HuH-7.5 (cell line): Measurements from ENCODE around the gene SLC7A14.
"Not testable (repeated sequence)": the region's sequence is repeated elsewhere in the genome, so short reads cannot be mapped to it uniquely, and the experiment has no call there.

Source experiments
- DNase-seq: peaks from one replicate; pipeline ENCODE4 v3.0.0; 2011; ENCODE audit warnings: low spot score

SLC7A14 gene

GRCh38 chr3:170593634-170594033 lies 7.8 kb upstream of the SLC7A14 start:
- no peak for DNase-seq

- no peak for DNase-seq
These were observed 3.2 kb upstream of the SLC7A14 start for GRCh38 chr3:170589113-170589512.

DNA sequence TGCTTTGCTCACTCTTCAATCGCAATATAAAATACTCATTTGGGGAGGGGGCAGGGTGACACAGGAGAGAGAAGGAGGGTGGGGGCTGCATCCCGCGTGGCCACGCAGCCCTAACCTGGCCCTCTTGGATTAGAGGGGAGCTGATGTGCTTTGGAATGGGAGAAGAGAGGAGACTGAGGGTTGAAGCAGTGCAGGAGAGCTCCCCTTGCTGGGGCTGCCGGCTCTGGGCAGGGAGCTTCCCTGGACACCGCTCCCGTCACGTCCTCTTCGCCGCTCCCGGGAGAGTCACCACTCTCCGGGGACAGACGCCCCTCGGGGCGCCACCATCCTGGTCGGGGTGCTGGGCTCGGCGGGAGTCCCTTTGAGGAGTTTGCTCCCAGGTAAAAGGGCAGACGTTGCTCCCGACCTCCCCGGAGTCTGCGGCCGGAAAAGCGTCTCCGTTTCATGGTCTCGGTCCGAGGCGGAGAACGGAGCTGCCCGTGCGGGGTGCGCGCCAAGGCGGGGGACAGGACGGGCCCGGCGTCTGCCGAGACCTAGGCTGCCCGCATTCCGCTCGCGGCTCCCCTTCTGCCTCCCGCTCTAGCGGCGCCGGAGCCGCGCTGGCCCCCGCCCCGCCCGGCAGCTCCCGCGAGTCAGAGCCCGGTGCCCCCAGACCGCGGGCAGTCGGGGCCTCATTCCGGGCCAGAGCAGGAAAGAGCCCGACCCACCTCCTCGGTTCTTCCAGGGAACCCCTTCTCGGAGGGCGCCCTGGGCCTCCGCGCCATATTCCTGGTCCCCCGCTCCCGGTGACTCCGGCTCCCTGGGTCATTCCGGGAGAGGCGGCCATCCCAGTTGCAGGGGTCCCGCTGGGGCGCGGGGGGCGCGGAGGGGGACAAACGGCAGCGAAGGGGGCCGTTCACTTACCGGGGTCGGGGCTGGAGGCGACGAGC lies 603 bp downstream of the SLC7A14 start:
- DNase-seq: no peak

DNA sequence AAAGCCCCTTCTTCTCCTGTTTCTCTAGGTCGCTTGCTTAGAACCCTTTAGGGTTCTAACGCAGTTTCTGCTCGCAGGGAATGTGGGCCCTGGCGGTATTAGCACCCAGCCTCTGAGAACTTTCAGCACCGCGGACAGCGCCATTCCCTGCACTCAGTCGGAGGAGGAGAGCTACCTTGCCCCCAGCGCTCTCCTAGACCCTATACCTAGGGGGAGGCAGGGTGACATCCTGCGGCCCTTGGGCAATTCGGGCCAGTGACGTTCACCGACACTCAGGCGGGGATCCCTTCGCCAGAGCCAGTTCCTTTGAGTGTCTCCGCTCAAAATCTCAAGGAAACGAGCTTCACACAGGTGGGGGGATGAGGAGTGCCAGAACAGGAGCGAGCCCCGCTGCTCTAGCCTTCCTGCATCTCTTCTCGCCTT lies 1.3 kb downstream of the SLC7A14 start:
- peak; percentile 77 for DNase-seq

GRCh38 chr3:170579646-170580045 lies 6.2 kb downstream of the SLC7A14 start:
- no peak for DNase-seq

DNA sequence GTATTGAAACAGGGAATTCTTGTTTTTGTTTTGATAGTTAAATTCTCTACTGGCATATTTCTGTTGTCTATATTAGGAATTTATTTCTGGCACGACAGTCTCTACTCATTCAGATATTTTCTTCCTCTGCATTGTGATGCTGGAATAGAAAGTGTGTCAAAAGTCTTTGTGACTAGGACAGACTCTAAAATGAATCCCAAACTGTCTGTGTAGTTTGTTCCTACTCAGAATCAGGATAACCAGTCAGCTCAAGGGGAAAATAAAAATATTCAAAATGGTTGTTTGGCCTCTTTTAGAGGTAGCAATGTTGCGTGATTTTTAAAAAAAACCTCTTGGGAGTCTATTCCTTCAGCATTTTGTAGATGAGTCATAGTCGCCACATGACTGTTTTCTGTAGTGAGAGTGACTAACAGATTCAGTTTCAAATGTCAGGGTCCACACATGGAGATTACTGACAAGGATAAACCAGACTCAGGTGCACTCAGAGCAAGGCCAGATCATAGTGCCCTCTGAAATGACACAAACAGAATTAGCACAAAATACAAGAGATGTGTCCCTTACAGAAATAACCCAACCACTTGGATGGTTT lies 13.1 kb downstream of the SLC7A14 start:
- no peak for DNase-seq

DNA sequence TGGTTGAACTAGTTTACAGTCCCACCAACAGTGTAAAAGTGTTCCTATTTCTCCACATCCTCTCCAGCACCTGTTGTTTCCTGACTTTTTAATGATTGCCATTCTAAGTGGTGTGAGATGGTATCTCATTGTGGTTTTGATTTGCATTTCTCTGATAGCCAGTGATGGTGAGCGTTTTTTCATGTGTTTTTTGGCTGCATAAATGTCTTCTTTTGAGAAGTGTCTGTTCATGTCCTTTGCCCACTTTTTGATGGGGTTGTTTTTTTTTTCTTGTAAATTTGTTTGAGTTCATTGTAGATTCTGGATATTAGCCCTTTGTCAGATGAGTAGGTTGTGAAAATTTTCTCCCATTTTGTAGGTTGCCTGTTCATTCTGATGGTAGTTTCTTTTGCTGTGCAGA lies 18.3 kb downstream of the SLC7A14 start:
- not testable (repeated sequence) for DNase-seq

GRCh38 chr3:170566413-170566812 lies 19.5 kb downstream of the SLC7A14 start:
- DNase-seq: no peak

DNA sequence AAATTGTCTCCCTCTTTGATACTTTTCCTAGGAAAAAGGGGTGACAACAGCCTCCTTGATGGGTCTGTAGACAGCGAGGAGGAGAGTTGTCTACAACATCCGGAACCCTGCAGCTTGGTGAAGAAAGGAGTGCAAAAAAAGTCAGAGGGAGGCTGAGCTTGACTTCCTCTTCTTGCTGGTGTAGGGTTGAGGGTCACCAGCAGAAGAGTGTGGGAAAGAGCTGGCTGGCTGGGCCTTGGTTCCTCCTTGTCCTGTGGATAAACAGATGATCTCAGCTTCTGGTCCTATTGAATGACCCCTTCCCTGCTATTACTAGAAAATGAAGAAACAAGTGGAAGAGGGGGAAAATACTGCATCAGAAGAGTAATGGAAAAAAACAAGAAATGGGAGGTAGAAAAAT lies 20.4 kb downstream of the SLC7A14 start:
- no peak for DNase-seq

- DNase-seq: no peak
These were observed 21.2 kb downstream of the SLC7A14 start for GRCh38 chr3:170564664-170565063.

DNA sequence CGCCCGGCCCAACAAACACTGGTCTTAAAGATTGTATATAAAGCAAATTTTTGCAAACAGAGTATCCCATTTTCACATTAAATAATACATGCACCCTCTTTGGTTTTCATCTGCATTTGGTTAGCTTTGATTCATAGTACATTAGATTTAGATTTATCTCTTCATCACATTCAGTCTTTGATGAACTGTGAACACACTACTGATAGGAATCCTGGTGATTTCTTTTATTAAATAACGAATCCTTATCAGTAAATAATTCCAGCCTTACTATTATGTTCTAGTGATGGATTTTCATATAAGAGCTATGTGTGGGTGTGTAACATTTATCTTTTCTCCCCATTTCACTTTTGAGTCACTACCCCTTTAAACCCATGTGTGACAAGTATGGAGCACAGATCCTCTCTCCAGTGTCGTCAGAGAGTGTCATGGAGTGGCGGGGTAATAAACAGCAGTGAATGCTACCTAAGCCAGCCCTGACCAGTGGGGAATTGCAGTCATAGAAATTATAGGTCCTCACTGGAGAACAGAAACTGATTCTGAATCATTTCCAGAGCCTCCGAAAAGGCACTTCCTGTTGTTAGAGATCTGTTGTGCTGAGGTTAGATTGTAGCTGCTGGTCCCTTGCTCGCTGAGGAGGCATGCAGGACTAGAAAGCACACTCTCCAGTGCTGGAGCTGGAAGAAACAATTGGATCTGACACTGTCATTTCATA lies 22.0 kb downstream of the SLC7A14 start:
- DNase-seq: no peak

DNA sequence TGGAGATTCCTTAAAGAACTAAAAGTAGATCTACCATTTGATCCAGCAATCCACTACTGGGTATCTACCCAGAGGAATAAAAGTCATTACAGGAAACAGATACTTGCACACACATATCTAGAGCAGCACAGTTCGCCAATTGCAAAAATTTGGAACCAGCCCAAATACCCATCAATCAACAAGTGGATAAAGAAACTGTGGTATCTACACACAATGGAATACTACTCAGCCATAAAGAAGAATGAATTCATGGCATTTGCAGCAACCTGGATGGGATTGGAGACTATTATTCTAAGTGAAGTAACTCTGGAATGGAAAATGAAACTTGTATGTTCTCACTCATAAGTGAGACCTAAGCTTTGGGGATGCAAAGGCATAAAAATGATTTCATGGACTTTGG lies 23.8 kb downstream of the SLC7A14 start:
- no peak for DNase-seq

DNA sequence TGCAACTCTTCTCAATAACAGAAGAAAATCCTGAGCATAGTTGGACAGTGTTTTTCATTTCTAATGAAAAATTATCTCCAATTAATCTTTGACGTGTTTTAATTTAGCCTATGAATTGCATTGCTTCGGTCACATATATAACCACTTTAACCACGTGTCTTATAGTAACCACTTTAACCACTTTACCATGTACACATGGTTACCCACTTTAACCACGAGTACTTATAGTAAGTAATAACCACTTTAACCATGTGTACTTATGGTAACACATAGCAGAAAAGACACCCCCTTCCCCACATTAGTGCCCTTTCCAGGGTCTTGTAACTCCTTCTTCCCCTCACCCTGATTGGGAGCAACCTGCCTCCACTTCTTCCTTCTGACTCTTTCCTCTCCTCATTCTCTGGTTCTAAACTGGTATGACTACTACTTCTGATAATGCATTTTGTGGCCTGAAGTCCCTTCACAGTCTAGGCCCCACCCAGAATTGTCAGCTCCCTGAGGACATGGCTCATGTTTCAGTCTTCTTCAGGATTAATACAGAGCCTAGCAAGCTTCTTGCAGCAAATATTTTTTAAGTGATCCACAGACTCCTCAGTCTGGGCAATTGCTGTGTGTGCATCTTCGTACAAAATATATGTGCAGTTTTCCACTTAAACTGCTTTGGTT lies 25.0 kb downstream of the SLC7A14 start:
- no peak for DNase-seq

DNA sequence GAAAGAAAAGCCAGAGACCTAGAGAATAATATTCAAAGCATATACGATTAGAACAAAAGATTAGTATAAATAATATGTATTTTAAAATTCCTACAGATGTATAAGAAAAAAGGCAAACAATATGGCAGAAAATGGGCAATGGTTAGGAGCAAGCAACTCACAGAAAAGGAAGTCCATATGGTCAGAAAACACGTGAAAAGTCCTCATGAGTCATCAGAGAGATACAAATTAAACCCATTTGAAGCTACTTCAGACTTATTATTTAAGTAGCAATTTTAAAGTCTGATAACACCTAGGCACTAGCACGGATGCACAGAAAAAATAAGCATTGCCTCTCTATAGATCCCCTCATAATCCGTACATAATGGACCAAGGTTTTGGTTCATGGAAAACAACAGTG lies 25.6 kb downstream of the SLC7A14 start:
- no peak for DNase-seq

DNA sequence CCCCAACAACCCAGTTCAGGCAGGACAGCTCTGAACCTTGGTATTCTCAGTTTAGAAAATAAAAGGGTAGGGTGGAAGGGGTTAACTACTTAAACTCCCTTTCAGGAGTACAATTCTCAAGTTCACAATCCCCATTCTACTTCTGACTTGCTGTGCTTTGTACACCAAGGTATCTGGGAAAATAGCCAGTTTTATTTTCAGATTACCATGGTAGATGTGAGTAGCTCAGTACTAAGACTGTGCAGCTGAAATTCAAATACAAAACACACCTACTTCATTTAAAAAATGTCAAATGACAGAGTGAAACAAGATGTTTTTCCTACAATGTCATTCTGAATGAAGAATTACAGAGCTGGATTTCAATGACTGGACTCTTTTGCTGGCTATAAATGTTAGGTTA lies 27.4 kb downstream of the SLC7A14 start:
- no peak for DNase-seq

DNA sequence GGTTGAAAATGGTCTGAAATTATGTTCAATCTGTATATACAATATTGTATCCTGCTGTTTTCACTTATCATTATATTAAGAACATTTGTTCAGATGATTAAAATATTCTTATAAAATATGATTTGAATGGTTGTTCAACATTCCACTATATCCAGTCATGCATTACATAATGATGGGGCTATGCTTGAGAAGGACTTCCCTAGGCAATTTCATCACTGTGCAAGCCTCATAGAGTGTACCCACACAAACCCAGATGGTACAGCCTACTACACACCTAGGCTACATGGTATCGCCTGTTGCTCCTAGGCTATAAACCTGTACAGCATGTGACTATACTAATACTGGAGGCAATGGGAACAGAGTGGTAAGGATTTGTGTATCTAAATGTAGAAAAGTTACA lies 30.5 kb downstream of the SLC7A14 start:
- no peak for DNase-seq

- DNase-seq: no peak
These were observed 31.8 kb downstream of the SLC7A14 start for GRCh38 chr3:170553788-170554757.

- DNase-seq: no peak
These were observed 34.6 kb downstream of the SLC7A14 start for GRCh38 chr3:170551252-170551651.

DNA sequence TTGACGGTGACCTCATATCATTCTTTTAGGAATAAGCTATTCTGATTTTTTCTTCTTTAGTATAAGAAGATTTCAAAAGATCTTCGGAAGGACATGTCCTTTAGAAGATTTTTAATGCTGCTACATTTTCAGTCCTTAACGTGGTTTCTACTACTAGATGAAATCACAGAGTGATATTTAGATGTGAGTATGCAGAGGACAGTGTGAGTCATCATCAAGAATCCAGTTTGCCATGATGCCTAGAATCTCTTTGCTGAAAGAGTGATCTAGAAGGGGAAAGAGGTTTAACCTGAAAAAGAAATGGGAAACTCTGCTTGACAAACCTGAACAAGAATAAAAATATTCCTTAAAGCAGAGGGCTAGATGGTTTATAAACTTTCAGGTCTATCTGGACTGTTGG lies 43.2 kb downstream of the SLC7A14 start:
- no peak for DNase-seq

GRCh38 chr3:170539897-170540296 lies 46.0 kb downstream of the SLC7A14 start:
- DNase-seq: no peak

- no peak for DNase-seq
These were observed 49.2 kb downstream of the SLC7A14 start for GRCh38 chr3:170536712-170537111.
